ENCODE data around the gene GNB5.

The GNB5 gene

GRCh38 chr15:52114261-52115055, 76.7 kb downstream of the GNB5 start:
- Histone ChIP-seq H3K9me3 (replicated peaks in 1 of 2; ENCODE audit: control insufficient read depth in 2 of 2, insufficient read depth in 1 of 2, low read depth in 1 of 2, low read length in 2 of 2) (no peaks in the 10 kb centered on the region), H4K8ac (ENCODE audit: low read depth, low read length) (no peak overlapping the region), H3K79me1 (ENCODE audit: low read depth, low read length) (no peaks in the 10 kb centered on the region), H2AK5ac (ENCODE audit: low read depth, low read length) (no peak overlapping the region), H3K36me3 (replicated peaks in 1 of 2; ENCODE audit: control insufficient read depth in 2 of 2, insufficient read depth in 2 of 2, low read length in 2 of 2) (no peaks in the 10 kb centered on the region), H3K14ac (ENCODE audit: low read length) (no peak overlapping the region), H3K23ac (ENCODE audit: low read depth, low read length, poor library complexity) (no peak overlapping the region), H3K27ac (replicated peaks; ENCODE audit: low read length) (no peak overlapping the region), H3K9ac (ENCODE audit: low read depth, low read length, poor library complexity) (no peak overlapping the region), H3K4me1 (ENCODE audit: control insufficient read depth in 2 of 2, insufficient read depth in 1 of 2, low read depth in 1 of 2, low read length in 2 of 2) (no peaks in the 10 kb centered on the region), H2AFZ (ENCODE audit: low read length) (peak overlapping the region; percentile 0), H3K4ac (ENCODE audit: low read length) (no peak overlapping the region), H4K91ac (ENCODE audit: low read depth, low read length, poor library complexity) (no peak overlapping the region), H2BK5ac (ENCODE audit: low read length) (no peak overlapping the region), H3K18ac (ENCODE audit: low read length) (no peak overlapping the region), H3K4me3 (ENCODE audit: low read length in 2 of 2) (no peak overlapping the region), H3K4me2 (ENCODE audit: insufficient read depth, low read length, poor library complexity, severe bottlenecking) (no peak overlapping the region), H3K27me3 (ENCODE audit: control insufficient read depth in 3 of 3, insufficient read depth in 3 of 3, low read depth in 1 of 3, low read length in 3 of 3) (no peaks in the 10 kb centered on the region), H2BK120ac (ENCODE audit: low read depth, low read length) (no peak overlapping the region), H2BK15ac (ENCODE audit: low read length) (no peak overlapping the region), H2BK12ac (ENCODE audit: low read length) (no peak overlapping the region)
- WGBS, 2 donors (ENCODE audit: extremely low coverage in 2 of 2, insufficient read length in 2 of 2, insufficient replicate concordance in 1 of 2): no CpG with 5 or more reads among the region's 5 CpGs
- no peak for DNase-seq (ENCODE audit: low spot score)

- no peak overlapping the region for H4K91ac ChIP-seq (ENCODE audit: low read depth, low read length, poor library complexity)
- H3K27ac ChIP-seq (replicated peaks; ENCODE audit: low read length): no peak overlapping the region
- H3K27me3 ChIP-seq (ENCODE audit: control insufficient read depth in 3 of 3, insufficient read depth in 3 of 3, low read depth in 1 of 3, low read length in 3 of 3): no peaks in the 10 kb centered on the region
- no peak overlapping the region for H3K23ac ChIP-seq (ENCODE audit: low read depth, low read length, poor library complexity)
- no peak overlapping the region for H2BK120ac ChIP-seq (ENCODE audit: low read depth, low read length)
- H2BK12ac ChIP-seq (ENCODE audit: low read length): no peak overlapping the region
- no peak overlapping the region for H3K4ac ChIP-seq (ENCODE audit: low read length)
- H4K8ac ChIP-seq (ENCODE audit: low read depth, low read length): no peak overlapping the region
- H3K18ac ChIP-seq (ENCODE audit: low read length): no peak overlapping the region
- no peaks in the 10 kb centered on the region for H3K4me1 ChIP-seq (ENCODE audit: control insufficient read depth in 2 of 2, insufficient read depth in 1 of 2, low read depth in 1 of 2, low read length in 2 of 2)
- H2BK5ac ChIP-seq (ENCODE audit: low read length): no peak overlapping the region
- no peaks in the 10 kb centered on the region for H3K36me3 ChIP-seq (replicated peaks in 1 of 2; ENCODE audit: control insufficient read depth in 2 of 2, insufficient read depth in 2 of 2, low read length in 2 of 2)
- no peaks in the 10 kb centered on the region for H3K79me1 ChIP-seq (ENCODE audit: low read depth, low read length)
- no peak overlapping the region for H3K9ac ChIP-seq (ENCODE audit: low read depth, low read length, poor library complexity)
- no peak overlapping the region for H3K14ac ChIP-seq (ENCODE audit: low read length)
- H3K9me3 ChIP-seq (replicated peaks in 1 of 2; ENCODE audit: control insufficient read depth in 2 of 2, insufficient read depth in 1 of 2, low read depth in 1 of 2, low read length in 2 of 2): no peaks in the 10 kb centered on the region
- no peak overlapping the region for H3K4me3 ChIP-seq (ENCODE audit: low read length in 2 of 2)
- no peak overlapping the region for H2AFZ ChIP-seq (ENCODE audit: low read length)
- no peak overlapping the region for H3K4me2 ChIP-seq (ENCODE audit: insufficient read depth, low read length, poor library complexity, severe bottlenecking)
- no peak for DNase-seq (ENCODE audit: low spot score)
- H2BK15ac ChIP-seq (ENCODE audit: low read length): no peak overlapping the region
- H2AK5ac ChIP-seq (ENCODE audit: low read depth, low read length): no peak overlapping the region
Measured at GRCh38 chr15:52113708-52114107, 77.5 kb downstream of the GNB5 start.

- no peak overlapping the region for H3K23ac ChIP-seq (ENCODE audit: low read depth, low read length, poor library complexity)
- no peaks in the 10 kb centered on the region for H3K9me3 ChIP-seq (replicated peaks in 1 of 2; ENCODE audit: control insufficient read depth in 2 of 2, insufficient read depth in 1 of 2, low read depth in 1 of 2, low read length in 2 of 2)
- no peak overlapping the region for H2BK15ac ChIP-seq (ENCODE audit: low read length)
- H3K79me1 ChIP-seq (ENCODE audit: low read depth, low read length): no peaks in the 10 kb centered on the region
- no peak overlapping the region for H3K18ac ChIP-seq (ENCODE audit: low read length)
- H3K4me3 ChIP-seq (ENCODE audit: low read length in 2 of 2): no peak overlapping the region
- no peak overlapping the region for H4K8ac ChIP-seq (ENCODE audit: low read depth, low read length)
- no peaks in the 10 kb centered on the region for H3K36me3 ChIP-seq (replicated peaks in 1 of 2; ENCODE audit: control insufficient read depth in 2 of 2, insufficient read depth in 2 of 2, low read length in 2 of 2)
- H3K4me1 ChIP-seq (ENCODE audit: control insufficient read depth in 2 of 2, insufficient read depth in 1 of 2, low read depth in 1 of 2, low read length in 2 of 2): no peaks in the 10 kb centered on the region
- H2BK120ac ChIP-seq (ENCODE audit: low read depth, low read length): no peak overlapping the region
- H2AFZ ChIP-seq (ENCODE audit: low read length): no peak overlapping the region
- WGBS, 2 donors (ENCODE audit: extremely low coverage in 2 of 2, insufficient read length in 2 of 2, insufficient replicate concordance in 1 of 2): no CpG with 5 or more reads among the region's 3 CpGs
- no peak overlapping the region for H3K27ac ChIP-seq (replicated peaks; ENCODE audit: low read length)
- no peak overlapping the region for H3K14ac ChIP-seq (ENCODE audit: low read length)
- no peak for DNase-seq (ENCODE audit: low spot score)
- H4K91ac ChIP-seq (ENCODE audit: low read depth, low read length, poor library complexity): no peak overlapping the region
- H2BK5ac ChIP-seq (ENCODE audit: low read length): no peak overlapping the region
- no peak overlapping the region for H3K4me2 ChIP-seq (ENCODE audit: insufficient read depth, low read length, poor library complexity, severe bottlenecking)
- no peak overlapping the region for H2BK12ac ChIP-seq (ENCODE audit: low read length)
- no peak overlapping the region for H2AK5ac ChIP-seq (ENCODE audit: low read depth, low read length)
- no peak overlapping the region for H3K9ac ChIP-seq (ENCODE audit: low read depth, low read length, poor library complexity)
- H3K4ac ChIP-seq (ENCODE audit: low read length): no peak overlapping the region
- H3K27me3 ChIP-seq (ENCODE audit: control insufficient read depth in 3 of 3, insufficient read depth in 3 of 3, low read depth in 1 of 3, low read length in 3 of 3): no peaks in the 10 kb centered on the region
Measured at GRCh38 chr15:52113235-52113634, 78.0 kb downstream of the GNB5 start.

GRCh38 chr15:52112203-52112750, 78.9 kb downstream of the GNB5 start:
- no peak overlapping the region for H4K91ac ChIP-seq (ENCODE audit: low read depth, low read length, poor library complexity)
- no peak overlapping the region for H3K23ac ChIP-seq (ENCODE audit: low read depth, low read length, poor library complexity)
- H3K9ac ChIP-seq (ENCODE audit: low read depth, low read length, poor library complexity): no peak overlapping the region
- no peak overlapping the region for H3K14ac ChIP-seq (ENCODE audit: low read length)
- no peak overlapping the region for H2BK12ac ChIP-seq (ENCODE audit: low read length)
- peak overlapping the region; percentile 46 for H3K18ac ChIP-seq (ENCODE audit: low read length)
- H3K4ac ChIP-seq (ENCODE audit: low read length): no peak overlapping the region
- no peaks in the 10 kb centered on the region for H3K27me3 ChIP-seq (ENCODE audit: control insufficient read depth in 3 of 3, insufficient read depth in 3 of 3, low read depth in 1 of 3, low read length in 3 of 3)
- no CpG with 5 or more reads among the region's 61 CpGs for WGBS, 2 donors (ENCODE audit: extremely low coverage in 2 of 2, insufficient read length in 2 of 2, insufficient replicate concordance in 1 of 2)
- H2AK5ac ChIP-seq (ENCODE audit: low read depth, low read length): peak overlapping the region; percentile 19
- H2BK5ac ChIP-seq (ENCODE audit: low read length): no peak overlapping the region
- H3K4me1 ChIP-seq (ENCODE audit: control insufficient read depth in 2 of 2, insufficient read depth in 1 of 2, low read depth in 1 of 2, low read length in 2 of 2): no peaks in the 10 kb centered on the region
- no peaks in the 10 kb centered on the region for H3K79me1 ChIP-seq (ENCODE audit: low read depth, low read length)
- no peak overlapping the region for H4K8ac ChIP-seq (ENCODE audit: low read depth, low read length)
- no peak overlapping the region for H3K27ac ChIP-seq (replicated peaks; ENCODE audit: low read length)
- no peak overlapping the region for H3K4me3 ChIP-seq (ENCODE audit: low read length in 2 of 2)
- no peak for DNase-seq (ENCODE audit: low spot score)
- no peak overlapping the region for H2BK120ac ChIP-seq (ENCODE audit: low read depth, low read length)
- H2AFZ ChIP-seq (ENCODE audit: low read length): no peak overlapping the region
- H3K36me3 ChIP-seq (replicated peaks in 1 of 2; ENCODE audit: control insufficient read depth in 2 of 2, insufficient read depth in 2 of 2, low read length in 2 of 2): no peaks in the 10 kb centered on the region
- no peak overlapping the region for H3K4me2 ChIP-seq (ENCODE audit: insufficient read depth, low read length, poor library complexity, severe bottlenecking)
- no peaks in the 10 kb centered on the region for H3K9me3 ChIP-seq (replicated peaks in 1 of 2; ENCODE audit: control insufficient read depth in 2 of 2, insufficient read depth in 1 of 2, low read depth in 1 of 2, low read length in 2 of 2)
- no peak overlapping the region for H2BK15ac ChIP-seq (ENCODE audit: low read length)
